ENCODE results near the gene CHRNA5.

- TF ChIP-seq CTCF (IDR thresholded peaks at IDR 0.05 in 8 of 11, conservative IDR thresholded peaks at IDR 0.05 in 3 of 11): peak; percentile 9 to 81 (median 67)
- no peak for TF ChIP-seq POLR2AphosphoS5 (IDR thresholded peaks at IDR 0.05)
- no peak for TF ChIP-seq POLR2A (IDR thresholded peaks at IDR 0.05)
These were observed 73.5 kb downstream of the CHRNA5 start for GRCh38 chr15:78638658-78639314.

All from spleen (tissue), 7 donors.